Measurements from ENCODE around the gene PFKFB1.

Gene PFKFB1

DNA sequence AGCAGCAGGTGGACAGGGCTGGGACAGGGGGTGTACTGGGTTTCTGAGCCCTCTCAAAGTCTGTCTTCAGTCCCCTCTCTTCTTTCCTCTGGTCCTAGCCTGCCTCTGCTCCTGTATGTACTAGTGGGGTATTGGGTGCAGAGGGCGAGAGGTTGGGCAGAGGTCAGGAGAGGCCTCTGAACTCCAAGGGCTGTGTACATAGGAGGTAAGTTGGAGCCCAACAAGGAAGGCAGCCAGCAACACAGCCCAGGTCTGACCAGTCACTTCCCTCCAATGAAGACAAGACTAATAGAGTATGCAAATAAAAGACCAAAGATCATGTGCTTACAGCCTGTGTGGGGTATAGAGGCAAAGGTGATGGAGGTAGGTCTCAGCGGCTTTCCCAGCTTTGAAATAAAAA lies at the start of gene PFKFB1:
Gene PFKFB1 (minus strand): TSS at position 90 of the 400 bp plus-strand sequence. CDS start 181 bp downstream, outside the sequence.
- no peak for TF ChIP-seq CTCF (IDR thresholded peaks at IDR 0.05; ENCODE audit: extremely low read depth, missing control alignments)
- DNase-seq (ENCODE audit: low spot score): no peak

DNA sequence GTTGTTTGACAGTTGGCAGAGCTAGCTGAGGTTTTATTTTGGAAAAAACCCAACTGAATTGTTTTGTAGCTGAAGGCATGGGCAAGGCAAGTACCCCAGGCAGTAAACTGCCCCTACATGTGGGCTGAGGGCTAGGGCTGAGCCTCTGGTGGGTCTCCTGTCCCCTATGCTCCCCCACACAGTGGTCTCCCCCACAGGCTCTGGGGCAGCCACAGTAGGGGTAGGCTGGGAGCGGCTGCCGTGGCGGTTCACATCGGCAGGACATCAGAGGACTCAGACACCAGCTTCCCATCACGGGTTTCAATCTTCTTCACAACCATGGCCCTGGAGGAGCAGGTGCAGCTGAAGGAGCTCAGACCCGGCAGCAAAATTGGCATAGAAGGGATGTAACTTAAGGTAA lies 47.5 kb upstream of the PFKFB1 start:
- TF ChIP-seq CTCF (IDR thresholded peaks at IDR 0.05; ENCODE audit: extremely low read depth, missing control alignments): no peak
- DNase-seq (ENCODE audit: low spot score): no peak

GRCh38 chrX:55039471-55039870 lies 45.5 kb upstream of the PFKFB1 start:
- no peak for TF ChIP-seq CTCF (IDR thresholded peaks at IDR 0.05; ENCODE audit: extremely low read depth, missing control alignments)
- DNase-seq (ENCODE audit: low spot score): no peak

GRCh38 chrX:55033429-55033828 lies 39.4 kb upstream of the PFKFB1 start:
- DNase-seq (ENCODE audit: low spot score): no peak
- TF ChIP-seq CTCF (IDR thresholded peaks at IDR 0.05; ENCODE audit: extremely low read depth, missing control alignments): no peak

DNA sequence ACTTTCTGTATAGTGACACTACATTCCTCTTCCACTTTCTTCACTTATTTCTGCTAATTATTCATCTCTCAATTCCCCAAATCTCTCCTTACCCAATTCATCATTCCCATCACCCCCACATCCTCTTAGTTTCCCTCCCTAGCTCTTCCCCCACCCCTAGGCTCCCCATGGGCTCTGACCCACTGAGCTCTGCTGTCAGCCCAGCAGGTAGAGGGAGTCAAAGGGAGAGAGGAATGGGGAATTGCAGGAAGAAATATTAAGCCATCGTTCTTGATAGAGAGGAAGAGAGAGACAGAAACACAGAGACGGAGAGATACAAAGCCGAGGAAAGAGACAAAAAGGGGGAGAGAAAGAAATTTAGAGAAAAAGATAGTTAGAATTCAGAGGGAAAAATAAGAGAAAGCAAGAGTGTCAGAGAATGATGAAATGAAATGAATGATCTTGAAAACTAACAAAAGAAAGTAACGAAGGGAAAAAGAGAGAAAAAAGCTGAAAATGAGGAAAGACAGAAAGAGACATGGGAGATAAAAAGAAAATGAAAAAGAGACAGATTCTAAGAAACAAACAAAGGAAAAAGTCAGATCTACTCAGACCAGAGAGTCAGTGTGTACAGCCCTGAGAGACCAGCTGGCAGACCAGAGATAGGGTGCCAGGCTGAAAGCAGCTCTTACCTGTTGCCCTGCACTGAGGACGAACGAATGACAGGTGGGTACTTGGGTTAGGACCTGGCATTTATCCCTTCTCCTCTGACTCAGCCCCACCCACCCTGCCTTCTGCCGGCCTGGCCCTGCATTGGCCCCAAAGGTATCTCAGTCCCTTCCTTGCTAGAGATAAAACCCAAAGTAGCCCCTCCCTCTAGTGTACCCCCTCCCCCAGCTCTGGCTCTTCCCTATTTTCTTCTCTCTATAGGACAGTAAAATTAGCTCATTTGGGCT lies 36.5 kb upstream of the PFKFB1 start, which contains the start of gene ALAS2:
Gene ALAS2 (minus strand): TSS at position 707 of the 935 bp plus-strand sequence. CDS start 4,977 bp downstream, outside the sequence.
- no peak for TF ChIP-seq CTCF (IDR thresholded peaks at IDR 0.05; ENCODE audit: extremely low read depth, missing control alignments)
- DNase-seq (ENCODE audit: low spot score): no peak

DNA sequence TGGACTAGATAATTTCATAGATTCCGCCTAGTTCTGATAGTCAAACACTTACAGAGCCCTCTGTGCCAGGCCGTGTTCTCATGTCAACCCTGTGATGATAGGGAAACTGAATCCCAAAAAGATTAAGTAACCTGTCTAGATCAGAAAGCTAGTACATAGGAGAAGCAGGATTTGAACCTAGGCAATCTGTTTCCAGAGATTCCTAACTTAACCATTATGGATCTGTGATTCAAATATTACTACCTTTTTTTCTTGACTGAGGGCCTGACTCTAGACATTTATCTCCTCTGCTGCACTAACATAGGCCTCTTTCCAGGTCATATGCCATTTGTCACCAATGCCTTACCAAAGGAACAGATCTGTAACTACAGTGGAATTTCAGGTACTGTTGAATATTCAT lies 35.3 kb upstream of the PFKFB1 start:
- no peak for DNase-seq (ENCODE audit: low spot score)

More for the DNA sequence above, 35.3 kb upstream of the PFKFB1 start:
- no peak for TF ChIP-seq CTCF (IDR thresholded peaks at IDR 0.05; ENCODE audit: extremely low read depth, missing control alignments)
